ENCODE data around the gene SLC34A2. TPM values are rescaled to one million over a fixed set of nuclear protein-coding genes. Genes with fewer than 3 reads are reported as not detected.

Gene SLC34A2
- total RNA-seq, 3 donors from 2014 or later (not counting 1 experiment from before 2014, with no cell fraction given): not detected

DNA sequence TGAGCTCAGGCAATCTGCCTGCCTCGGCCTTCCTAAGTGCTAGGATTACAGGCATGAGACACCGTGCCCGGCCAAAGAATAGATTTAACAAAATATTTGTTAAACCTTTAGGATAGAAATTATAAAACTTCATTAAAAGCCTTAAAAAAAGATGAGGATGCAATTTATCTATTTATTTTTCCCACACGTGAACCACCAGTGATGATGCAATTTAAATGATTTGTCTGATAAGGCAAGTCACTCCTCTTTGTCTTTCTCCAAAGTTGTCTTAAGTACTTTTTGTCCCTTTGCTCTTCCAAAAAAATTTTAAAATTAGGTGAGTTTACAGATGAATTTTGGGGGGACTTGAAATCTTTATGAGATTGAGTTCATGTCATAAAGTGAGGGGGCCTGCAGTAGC, 58.2 kb downstream of the SLC34A2 start:
- ATAC-seq: no peak
- 100% methylated on average over 1 of the region's 4 CpGs for WGBS (ENCODE audit: insufficient coverage)
- H3K9me3 ChIP-seq (ENCODE audit: control insufficient read depth, insufficient read depth, low read length): no peaks in the 10 kb centered on the region
- H3K36me3 Mint-ChIP-seq: no peaks in the 10 kb centered on the region
- no peaks in the 10 kb centered on the region for H3K36me3 ChIP-seq (ENCODE audit: control insufficient read depth, insufficient read depth, low read length)
- DNase-seq: no peak
- no peaks in the 10 kb centered on the region for H3K27me3 Mint-ChIP-seq (ENCODE audit: low read depth in 2 of 2)
- H3K27ac Mint-ChIP-seq: no peak overlapping the region
- no peaks in the 10 kb centered on the region for H3K4me1 Mint-ChIP-seq
- H3K9me3 Mint-ChIP-seq: peaks cover 2 to 3% of the 10 kb centered on the region in 2 donors
- H3K4me3 ChIP-seq (ENCODE audit: low read length): no peak overlapping the region
- no peaks in the 10 kb centered on the region for H3K27me3 ChIP-seq (ENCODE audit: control insufficient read depth, insufficient read depth, low read length)
- H3K27ac ChIP-seq (ENCODE audit: low read length): no peak overlapping the region
- no peaks in the 10 kb centered on the region for H3K4me1 ChIP-seq (ENCODE audit: control insufficient read depth, insufficient read depth, low read length)
- no peak overlapping the region for H3K4me3 Mint-ChIP-seq
- TF ChIP-seq, protein P1, sequence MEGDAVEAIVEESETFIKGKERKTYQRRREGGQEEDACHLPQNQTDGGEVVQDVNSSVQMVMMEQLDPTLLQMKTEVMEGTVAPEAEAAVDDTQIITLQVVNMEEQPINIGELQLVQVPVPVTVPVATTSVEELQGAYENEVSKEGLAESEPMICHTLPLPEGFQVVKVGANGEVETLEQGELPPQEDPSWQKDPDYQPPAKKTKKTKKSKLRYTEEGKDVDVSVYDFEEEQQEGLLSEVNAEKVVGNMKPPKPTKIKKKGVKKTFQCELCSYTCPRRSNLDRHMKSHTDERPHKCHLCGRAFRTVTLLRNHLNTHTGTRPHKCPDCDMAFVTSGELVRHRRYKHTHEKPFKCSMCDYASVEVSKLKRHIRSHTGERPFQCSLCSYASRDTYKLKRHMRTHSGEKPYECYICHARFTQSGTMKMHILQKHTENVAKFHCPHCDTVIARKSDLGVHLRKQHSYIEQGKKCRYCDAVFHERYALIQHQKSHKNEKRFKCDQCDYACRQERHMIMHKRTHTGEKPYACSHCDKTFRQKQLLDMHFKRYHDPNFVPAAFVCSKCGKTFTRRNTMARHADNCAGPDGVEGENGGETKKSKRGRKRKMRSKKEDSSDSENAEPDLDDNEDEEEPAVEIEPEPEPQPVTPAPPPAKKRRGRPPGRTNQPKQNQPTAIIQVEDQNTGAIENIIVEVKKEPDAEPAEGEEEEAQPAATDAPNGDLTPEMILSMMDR (IDR thresholded peaks at IDR 0.05): no peak
- intact Hi-C loops (cut with micrococcal nuclease): no loop called here

DNA sequence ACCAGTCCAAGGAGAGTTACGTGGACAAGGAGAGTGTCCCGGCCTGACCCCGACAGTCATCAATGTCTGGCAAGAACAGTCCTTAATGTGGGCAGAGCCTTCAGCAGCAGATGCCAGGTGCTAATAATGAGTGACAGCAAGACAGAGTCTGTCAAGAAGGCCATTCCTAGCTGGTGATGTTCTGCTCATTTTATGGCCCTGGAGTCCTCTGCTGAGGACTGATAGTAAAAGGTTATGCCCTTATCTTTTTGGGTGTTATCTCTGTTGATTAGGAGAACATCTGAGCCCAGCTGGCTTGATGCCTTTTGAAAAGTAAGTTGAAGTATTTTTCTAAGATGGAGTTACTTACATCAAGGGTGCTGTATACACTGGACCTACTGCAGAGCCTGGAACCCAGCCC, 67.3 kb downstream of the SLC34A2 start:
- Mint-ChIP-seq H3K4me1 (no peaks in the 10 kb centered on the region), H3K36me3 (no peaks in the 10 kb centered on the region), H3K9me3 (no peaks in the 10 kb centered on the region), H3K4me3 (no peak overlapping the region), H3K27ac (no peak overlapping the region), H3K27me3 (ENCODE audit: low read depth in 2 of 2) (no peaks in the 10 kb centered on the region)
- no peak overlapping the region for H3K4me3 ChIP-seq (ENCODE audit: low read length)
- ATAC-seq (no peak), DNase-seq (no peak)
- no peak overlapping the region for H3K27ac ChIP-seq (ENCODE audit: low read length)
- no peaks in the 10 kb centered on the region for H3K27me3 ChIP-seq (ENCODE audit: control insufficient read depth, insufficient read depth, low read length)
- no peaks in the 10 kb centered on the region for H3K4me1 ChIP-seq (ENCODE audit: control insufficient read depth, insufficient read depth, low read length)
- H3K9me3 ChIP-seq (ENCODE audit: control insufficient read depth, insufficient read depth, low read length): no peaks in the 10 kb centered on the region
- WGBS (ENCODE audit: insufficient coverage): 98% methylated on average over 3 of the region's 3 CpGs
- intact Hi-C loops (cut with micrococcal nuclease): no loop called here
- no peaks in the 10 kb centered on the region for H3K36me3 ChIP-seq (ENCODE audit: control insufficient read depth, insufficient read depth, low read length)
- TF ChIP-seq, protein P1 (IDR thresholded peaks at IDR 0.05): no peak

DNA sequence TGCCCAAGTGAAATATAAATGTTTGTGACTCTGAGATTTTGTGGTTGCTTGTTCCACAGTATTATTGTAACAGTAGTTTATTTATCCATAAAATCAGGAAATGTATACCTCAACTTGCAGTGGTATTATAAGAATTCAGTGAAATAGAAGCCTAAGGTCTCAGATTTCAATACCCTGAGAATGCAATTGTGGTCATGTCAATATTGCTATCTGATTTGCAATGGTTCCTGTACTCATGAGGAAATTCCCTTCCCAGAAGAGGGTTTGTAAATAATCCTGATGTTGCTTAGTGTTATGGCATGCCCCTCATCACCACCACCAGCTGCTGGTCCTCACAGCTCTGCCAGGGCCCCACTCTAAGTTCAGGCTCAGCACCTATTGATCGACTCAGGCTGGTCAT, 67.8 kb downstream of the SLC34A2 start:
- Histone ChIP-seq H3K4me3 (ENCODE audit: low read length) (no peak overlapping the region), H3K27ac (ENCODE audit: low read length) (no peak overlapping the region), H3K27me3 (ENCODE audit: control insufficient read depth, insufficient read depth, low read length) (no peaks in the 10 kb centered on the region), H3K36me3 (ENCODE audit: control insufficient read depth, insufficient read depth, low read length) (no peaks in the 10 kb centered on the region), H3K4me1 (ENCODE audit: control insufficient read depth, insufficient read depth, low read length) (no peaks in the 10 kb centered on the region), H3K9me3 (ENCODE audit: control insufficient read depth, insufficient read depth, low read length) (no peaks in the 10 kb centered on the region)
- H3K4me3 Mint-ChIP-seq: no peak overlapping the region
- intact Hi-C loops (cut with micrococcal nuclease): no loop called here
- no peaks in the 10 kb centered on the region for H3K36me3 Mint-ChIP-seq
- no peaks in the 10 kb centered on the region for H3K9me3 Mint-ChIP-seq
- no peak for DNase-seq
- H3K27me3 Mint-ChIP-seq (ENCODE audit: low read depth in 2 of 2): no peaks in the 10 kb centered on the region
- no peak overlapping the region for H3K27ac Mint-ChIP-seq
- H3K4me1 Mint-ChIP-seq: no peaks in the 10 kb centered on the region
- 95% methylated on average over 1 of the region's 1 CpG for WGBS (ENCODE audit: insufficient coverage)
- ATAC-seq: no peak
- TF ChIP-seq, protein P1 (IDR thresholded peaks at IDR 0.05): no peak

DNA sequence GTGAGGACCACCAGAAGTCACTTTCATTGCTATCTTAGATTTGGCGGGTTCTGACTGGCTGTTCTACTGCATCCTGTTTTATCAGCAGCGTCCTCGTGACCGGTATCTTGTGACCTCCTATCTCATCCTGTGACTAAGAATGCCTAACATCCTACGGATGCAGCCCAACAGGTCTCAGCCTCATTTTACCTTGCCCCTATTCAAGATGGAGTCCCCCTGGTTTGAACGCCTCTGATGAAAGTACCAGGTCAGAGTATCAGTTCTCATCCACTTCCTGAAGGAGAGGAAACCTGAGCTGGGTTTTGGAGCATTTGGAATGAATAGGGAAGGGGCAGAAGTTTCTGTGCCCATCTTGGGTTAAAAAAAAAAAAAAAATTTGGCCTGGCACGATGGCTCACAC, 70.2 kb downstream of the SLC34A2 start:
- no peaks in the 10 kb centered on the region for H3K36me3 ChIP-seq (ENCODE audit: control insufficient read depth, insufficient read depth, low read length)
- no peaks in the 10 kb centered on the region for H3K9me3 Mint-ChIP-seq
- no peak overlapping the region for H3K27ac ChIP-seq (ENCODE audit: low read length)
- peaks cover 4% of the 10 kb centered on the region for H3K4me1 ChIP-seq (ENCODE audit: control insufficient read depth, insufficient read depth, low read length)
- H3K4me1 Mint-ChIP-seq: peaks cover 0 to 5% of the 10 kb centered on the region in 2 donors
- no peak overlapping the region for H3K4me3 Mint-ChIP-seq
- no peaks in the 10 kb centered on the region for H3K27me3 Mint-ChIP-seq (ENCODE audit: low read depth in 2 of 2)
- no peak overlapping the region for H3K27ac Mint-ChIP-seq
- H3K9me3 ChIP-seq (ENCODE audit: control insufficient read depth, insufficient read depth, low read length): no peaks in the 10 kb centered on the region
- ATAC-seq: no peak
- H3K36me3 Mint-ChIP-seq: no peaks in the 10 kb centered on the region
- no peak overlapping the region for H3K4me3 ChIP-seq (ENCODE audit: low read length)
- intact Hi-C loops (cut with micrococcal nuclease): no loop called here
- TF ChIP-seq, protein P1 (IDR thresholded peaks at IDR 0.05): no peak
- no peaks in the 10 kb centered on the region for H3K27me3 ChIP-seq (ENCODE audit: control insufficient read depth, insufficient read depth, low read length)
- 83% methylated on average over 7 of the region's 7 CpGs for WGBS (ENCODE audit: insufficient coverage)
- no peak for DNase-seq
